ENCODE data around the gene CCDC116.

GRCh38 chr22:21650823-21651520, 18.4 kb downstream of the CCDC116 start:
- TF ChIP-seq POLR2A (IDR thresholded peaks at IDR 0.05), result no peak
- TF ChIP-seq, protein P1, sequence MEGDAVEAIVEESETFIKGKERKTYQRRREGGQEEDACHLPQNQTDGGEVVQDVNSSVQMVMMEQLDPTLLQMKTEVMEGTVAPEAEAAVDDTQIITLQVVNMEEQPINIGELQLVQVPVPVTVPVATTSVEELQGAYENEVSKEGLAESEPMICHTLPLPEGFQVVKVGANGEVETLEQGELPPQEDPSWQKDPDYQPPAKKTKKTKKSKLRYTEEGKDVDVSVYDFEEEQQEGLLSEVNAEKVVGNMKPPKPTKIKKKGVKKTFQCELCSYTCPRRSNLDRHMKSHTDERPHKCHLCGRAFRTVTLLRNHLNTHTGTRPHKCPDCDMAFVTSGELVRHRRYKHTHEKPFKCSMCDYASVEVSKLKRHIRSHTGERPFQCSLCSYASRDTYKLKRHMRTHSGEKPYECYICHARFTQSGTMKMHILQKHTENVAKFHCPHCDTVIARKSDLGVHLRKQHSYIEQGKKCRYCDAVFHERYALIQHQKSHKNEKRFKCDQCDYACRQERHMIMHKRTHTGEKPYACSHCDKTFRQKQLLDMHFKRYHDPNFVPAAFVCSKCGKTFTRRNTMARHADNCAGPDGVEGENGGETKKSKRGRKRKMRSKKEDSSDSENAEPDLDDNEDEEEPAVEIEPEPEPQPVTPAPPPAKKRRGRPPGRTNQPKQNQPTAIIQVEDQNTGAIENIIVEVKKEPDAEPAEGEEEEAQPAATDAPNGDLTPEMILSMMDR (IDR thresholded peaks at IDR 0.05), result no peak
